GM12878 (cell line): ENCODE measurements around the gene ZSCAN10. TPM values are rescaled to one million over a fixed set of nuclear protein-coding genes. Genes with fewer than 3 reads are reported as not detected.

Experiments used
- FOXK2 ChIP-seq: fragments of 450-650 bp; IDR thresholded peaks from 2 replicates; pipeline ENCODE4 v1.6.1; 2017; ENCODE audit warnings: mild to moderate bottlenecking, moderate library complexity
- polyA plus RNA-seq, 11 experiments: library from polyadenylated mRNA; depleted of rRNA in 4 of 11; unstranded in 6 of 11; stranded (reverse) in 5 of 11; fragments of >200 nt; fragmentation: Nextera tagmentation in 4 of 11; fragmentation: Illumina TruSeq in 1 of 11; extraction: Ambion mirVana in 4 of 11; extraction: Trizol in 1 of 11; gene quantifications; 1 replicate in 1 of 11; 2 replicates in 10 of 11; pipeline versions ENCODE4 v1.2.1 to v1.2.3, GENCODE V29; 2011 to 2016; ENCODE audit warnings: inconsistent platforms in 2 of 11, missing spikeins in 2 of 11, low read depth in 1 of 11
- total RNA-seq, 4 experiments: library from RNA; depleted of rRNA in 3 of 4; stranded (reverse); fragments of >200 nt in 3 of 4; fragmentation: Illumina TruSeq in 1 of 4; extraction: Trizol in 1 of 4; gene quantifications; 2 replicates each; pipeline versions ENCODE4 v1.2.1 to v1.2.3, GENCODE V29; 2013 to 2021
- TF ChIP-seq, protein P1 (sequence below): IDR thresholded peaks from 2 replicates; pipeline ENCODE4 v1.6.1; 2012; ENCODE audit warnings: improper control_type of control experiment, low read depth, low read length; ENCODE audit not compliant: insufficient replicate concordance
- TF ChIP-seq, protein P2 (sequence below), 3 experiments: IDR thresholded peaks in 2 of 3; conservative IDR thresholded peaks in 1 of 3; 2 replicates each; pipeline ENCODE4 v1.5.1; 2011; ENCODE audit warnings: low read depth in 3 of 3, low read length in 3 of 3, mild to moderate bottlenecking in 3 of 3, control low read depth in 2 of 3, moderate library complexity in 2 of 3, inconsistent platforms in 1 of 3, mixed read lengths in 1 of 3; ENCODE audit not compliant: control insufficient read depth in 2 of 3, insufficient read depth in 1 of 3; ENCODE audit errors: extremely low read depth in 1 of 3

ZSCAN10 gene
- total and polyA plus RNA-seq, 10 of the 15 experiments (the other 5 are each of a cell fraction or from before 2014, with no cell fraction given) = 0.06 to 0.33 TPM; not detected in 8

DNA sequence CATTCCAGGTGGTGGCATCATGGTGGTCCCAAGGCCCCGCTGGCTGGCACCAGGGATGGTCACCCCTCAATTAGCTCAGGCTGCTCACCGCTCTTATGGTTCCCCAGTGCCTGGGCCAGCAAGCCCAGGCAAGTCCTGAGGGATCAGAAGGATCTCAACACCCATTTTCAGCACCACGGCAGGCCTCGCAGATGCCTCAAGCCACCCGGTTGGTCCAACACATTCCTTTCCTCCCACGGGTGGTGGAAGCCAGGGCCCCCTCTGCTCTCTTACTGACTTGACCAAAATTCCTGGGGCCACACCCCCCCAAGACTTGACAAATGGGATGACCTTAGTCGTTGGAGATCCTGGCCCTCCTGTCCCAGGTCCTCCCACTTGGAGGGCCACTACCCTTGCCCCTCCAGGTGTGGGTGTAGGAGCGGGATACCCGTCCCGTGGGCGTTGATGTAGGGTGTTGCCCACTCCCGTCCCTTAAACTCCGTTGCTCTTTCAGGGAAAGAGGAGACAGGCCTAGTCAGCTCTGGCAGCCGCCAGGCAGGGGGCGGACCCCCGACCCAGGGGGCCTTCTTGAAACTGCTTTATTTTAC lies 19.2 kb upstream of the ZSCAN10 start (continued):
- TF ChIP-seq, protein P1, sequence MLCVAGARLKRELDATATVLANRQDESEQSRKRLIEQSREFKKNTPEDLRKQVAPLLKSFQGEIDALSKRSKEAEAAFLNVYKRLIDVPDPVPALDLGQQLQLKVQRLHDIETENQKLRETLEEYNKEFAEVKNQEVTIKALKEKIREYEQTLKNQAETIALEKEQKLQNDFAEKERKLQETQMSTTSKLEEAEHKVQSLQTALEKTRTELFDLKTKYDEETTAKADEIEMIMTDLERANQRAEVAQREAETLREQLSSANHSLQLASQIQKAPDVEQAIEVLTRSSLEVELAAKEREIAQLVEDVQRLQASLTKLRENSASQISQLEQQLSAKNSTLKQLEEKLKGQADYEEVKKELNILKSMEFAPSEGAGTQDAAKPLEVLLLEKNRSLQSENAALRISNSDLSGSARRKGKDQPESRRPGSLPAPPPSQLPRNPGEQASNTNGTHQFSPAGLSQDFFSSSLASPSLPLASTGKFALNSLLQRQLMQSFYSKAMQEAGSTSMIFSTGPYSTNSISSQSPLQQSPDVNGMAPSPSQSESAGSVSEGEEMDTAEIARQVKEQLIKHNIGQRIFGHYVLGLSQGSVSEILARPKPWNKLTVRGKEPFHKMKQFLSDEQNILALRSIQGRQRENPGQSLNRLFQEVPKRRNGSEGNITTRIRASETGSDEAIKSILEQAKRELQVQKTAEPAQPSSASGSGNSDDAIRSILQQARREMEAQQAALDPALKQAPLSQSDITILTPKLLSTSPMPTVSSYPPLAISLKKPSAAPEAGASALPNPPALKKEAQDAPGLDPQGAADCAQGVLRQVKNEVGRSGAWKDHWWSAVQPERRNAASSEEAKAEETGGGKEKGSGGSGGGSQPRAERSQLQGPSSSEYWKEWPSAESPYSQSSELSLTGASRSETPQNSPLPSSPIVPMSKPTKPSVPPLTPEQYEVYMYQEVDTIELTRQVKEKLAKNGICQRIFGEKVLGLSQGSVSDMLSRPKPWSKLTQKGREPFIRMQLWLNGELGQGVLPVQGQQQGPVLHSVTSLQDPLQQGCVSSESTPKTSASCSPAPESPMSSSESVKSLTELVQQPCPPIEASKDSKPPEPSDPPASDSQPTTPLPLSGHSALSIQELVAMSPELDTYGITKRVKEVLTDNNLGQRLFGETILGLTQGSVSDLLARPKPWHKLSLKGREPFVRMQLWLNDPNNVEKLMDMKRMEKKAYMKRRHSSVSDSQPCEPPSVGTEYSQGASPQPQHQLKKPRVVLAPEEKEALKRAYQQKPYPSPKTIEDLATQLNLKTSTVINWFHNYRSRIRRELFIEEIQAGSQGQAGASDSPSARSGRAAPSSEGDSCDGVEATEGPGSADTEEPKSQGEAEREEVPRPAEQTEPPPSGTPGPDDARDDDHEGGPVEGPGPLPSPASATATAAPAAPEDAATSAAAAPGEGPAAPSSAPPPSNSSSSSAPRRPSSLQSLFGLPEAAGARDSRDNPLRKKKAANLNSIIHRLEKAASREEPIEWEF = no peak
- TF ChIP-seq, protein P2, sequence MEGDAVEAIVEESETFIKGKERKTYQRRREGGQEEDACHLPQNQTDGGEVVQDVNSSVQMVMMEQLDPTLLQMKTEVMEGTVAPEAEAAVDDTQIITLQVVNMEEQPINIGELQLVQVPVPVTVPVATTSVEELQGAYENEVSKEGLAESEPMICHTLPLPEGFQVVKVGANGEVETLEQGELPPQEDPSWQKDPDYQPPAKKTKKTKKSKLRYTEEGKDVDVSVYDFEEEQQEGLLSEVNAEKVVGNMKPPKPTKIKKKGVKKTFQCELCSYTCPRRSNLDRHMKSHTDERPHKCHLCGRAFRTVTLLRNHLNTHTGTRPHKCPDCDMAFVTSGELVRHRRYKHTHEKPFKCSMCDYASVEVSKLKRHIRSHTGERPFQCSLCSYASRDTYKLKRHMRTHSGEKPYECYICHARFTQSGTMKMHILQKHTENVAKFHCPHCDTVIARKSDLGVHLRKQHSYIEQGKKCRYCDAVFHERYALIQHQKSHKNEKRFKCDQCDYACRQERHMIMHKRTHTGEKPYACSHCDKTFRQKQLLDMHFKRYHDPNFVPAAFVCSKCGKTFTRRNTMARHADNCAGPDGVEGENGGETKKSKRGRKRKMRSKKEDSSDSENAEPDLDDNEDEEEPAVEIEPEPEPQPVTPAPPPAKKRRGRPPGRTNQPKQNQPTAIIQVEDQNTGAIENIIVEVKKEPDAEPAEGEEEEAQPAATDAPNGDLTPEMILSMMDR (IDR thresholded peaks at IDR 0.05 in 2 of 3, conservative IDR thresholded peaks at IDR 0.05 in 1 of 3; ENCODE audit: control insufficient read depth in 2 of 3, extremely low read depth in 1 of 3, insufficient read depth in 1 of 3, low read depth in 3 of 3, low read length in 3 of 3) = no peak
- no peak for TF ChIP-seq FOXK2
